NCI-H446 treated with DMSO at 0.1 percent for 48 hours (cell line): ENCODE results near the gene HIGD2A.

Experiments
- DNase-seq: peaks from one replicate; lab custom pipeline; 2025; lab: John Stamatoyannopoulos, UW

Gene HIGD2A, protein sequence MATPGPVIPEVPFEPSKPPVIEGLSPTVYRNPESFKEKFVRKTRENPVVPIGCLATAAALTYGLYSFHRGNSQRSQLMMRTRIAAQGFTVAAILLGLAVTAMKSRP

DNA sequence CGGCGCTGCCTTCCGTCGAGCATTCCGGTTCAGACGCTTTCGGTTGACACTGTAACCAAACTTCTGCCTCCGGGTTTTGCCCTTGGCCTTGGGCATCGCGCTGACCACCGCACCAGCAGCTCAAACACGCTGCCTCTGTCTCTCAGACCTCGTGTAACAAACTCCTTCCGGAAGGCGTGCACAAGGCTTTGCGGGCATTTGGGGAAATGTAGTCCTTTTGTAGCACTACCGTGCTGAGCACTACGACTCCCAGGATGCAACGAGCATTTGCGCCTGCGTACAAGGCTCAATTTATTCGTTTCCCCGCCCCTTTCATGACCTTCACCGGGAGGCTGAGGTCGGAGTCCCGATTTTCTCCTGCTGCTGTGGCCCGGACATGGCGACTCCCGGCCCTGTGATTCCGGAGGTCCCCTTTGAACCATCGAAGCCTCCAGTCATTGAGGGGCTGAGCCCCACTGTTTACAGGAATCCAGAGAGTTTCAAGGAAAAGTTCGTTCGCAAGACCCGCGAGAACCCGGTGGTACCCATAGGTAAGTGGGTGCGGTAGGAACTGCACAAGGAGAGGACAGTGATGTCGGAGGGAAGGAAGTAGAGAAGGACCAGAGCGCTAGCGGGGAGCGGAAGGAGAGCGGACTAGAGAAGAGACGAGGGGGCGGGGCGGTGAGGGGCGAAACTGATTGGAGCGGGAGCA, at the start of gene HIGD2A, which contains the start of gene NOP16:
TSS of gene HIGD2A (plus strand) at position 308 of the 691 bp plus-strand sequence. CDS start at position 377, 69 bp downstream.
TSS of gene NOP16 (minus strand) at position 155 of the 691 bp plus-strand sequence. CDS start at position 96, 59 bp downstream.
- DNase-seq, result peak; percentile 95

DNA sequence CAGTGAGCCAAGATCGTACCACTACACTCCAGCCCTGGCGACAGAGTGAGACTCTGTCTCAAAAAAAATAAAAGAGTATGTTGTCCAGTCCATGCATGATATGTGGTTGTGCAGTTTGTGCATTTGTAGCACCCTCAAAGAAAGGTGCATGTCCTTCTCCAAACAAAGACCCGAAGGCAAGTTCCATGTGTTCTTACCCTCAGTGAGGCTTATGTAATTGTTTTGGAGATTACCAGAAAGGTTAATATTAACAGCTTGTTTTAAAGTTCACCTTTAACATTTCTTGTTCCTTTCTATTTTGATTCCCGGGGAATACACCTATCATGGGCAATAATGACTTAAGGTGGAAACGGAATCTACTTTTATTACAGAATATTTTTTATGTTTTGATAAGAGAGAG, 49.2 kb upstream of the HIGD2A start:
- no peak for DNase-seq

DNA sequence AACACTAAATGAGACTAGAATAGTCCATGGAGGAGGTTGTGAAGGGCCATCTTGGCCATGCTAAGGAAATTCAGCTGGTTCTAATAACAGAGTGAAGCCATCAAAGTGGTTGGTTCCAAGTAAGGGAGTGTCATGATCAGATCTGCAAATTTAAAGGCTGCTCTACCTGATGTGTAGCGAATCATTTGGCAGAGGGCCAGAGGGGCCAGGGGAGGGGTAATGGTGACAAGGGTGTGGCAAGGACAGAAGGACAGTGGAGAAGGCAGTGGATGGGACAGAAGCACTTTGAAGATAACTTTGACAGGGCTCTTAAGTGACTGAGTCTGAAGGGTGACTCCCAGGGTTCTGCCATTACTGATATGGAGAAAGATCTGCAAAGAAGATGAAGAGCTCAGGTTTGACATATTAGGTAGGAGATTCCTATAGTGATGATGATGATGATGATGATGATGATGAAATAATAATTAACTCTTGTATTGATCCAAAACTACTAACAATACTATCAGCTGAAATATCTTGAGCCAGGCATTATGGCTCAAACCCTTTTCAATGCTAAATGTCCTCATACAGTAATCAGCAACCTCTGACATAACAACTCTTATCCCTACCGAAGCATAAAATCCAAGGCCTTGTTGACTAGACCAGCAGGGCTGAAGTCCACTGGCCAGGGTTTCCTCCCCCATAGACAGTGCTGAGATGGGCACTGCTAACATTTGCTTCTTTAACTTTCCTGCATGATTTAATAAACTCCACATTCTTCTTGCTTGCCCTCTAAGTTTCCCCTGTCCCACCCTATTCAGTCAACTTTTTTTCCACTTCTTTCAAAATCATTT, 47.0 kb upstream of the HIGD2A start:
- no peak for DNase-seq

DNA sequence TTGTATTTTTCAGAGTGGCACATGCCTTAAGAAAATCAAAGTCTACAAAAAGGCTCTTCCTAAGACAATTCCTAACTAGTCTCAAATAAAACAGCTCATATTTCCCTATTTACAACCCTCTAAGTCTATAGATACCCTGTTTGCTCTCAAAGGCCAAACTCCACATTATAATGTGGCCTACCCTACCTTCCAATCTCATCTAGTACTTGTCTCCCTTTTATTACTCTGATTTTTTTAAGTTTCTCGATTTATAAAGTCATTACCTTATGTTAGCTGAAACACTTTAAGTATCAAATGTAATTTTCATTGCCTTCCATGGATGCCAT, 46.4 kb upstream of the HIGD2A start:
- DNase-seq, result no peak

DNA sequence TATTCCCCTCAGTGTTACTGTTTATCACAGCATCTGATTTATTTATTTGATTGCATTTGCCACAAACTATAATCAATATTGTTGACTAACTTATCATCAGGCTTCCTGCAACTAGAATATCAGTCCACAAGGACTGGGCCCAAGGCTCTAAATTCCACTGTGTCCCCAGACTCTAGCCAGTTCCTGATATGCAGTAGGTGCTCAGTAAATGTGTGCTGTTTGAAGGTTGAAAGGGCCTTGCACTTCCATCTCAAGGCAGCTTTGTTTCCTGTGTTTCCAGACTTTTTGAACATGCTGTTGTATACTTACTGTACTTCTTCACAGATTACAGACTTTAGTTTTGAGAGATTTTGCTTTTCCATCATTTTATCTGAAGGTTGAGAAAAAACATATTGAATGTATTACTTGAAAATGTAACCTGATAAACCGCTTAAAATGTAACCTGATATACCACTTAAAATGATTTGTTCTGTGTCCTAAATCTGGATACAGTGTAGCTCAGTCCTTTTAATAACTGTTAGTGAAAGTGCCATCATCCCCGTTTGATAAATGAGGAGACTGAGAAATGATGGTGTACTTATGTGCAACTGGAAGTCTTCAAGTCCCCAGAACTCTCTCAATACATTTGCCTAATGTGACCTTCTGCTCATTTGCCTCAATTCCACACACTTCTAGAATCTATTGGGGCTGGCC, 45.6 kb upstream of the HIGD2A start:
- DNase-seq, result no peak

DNA sequence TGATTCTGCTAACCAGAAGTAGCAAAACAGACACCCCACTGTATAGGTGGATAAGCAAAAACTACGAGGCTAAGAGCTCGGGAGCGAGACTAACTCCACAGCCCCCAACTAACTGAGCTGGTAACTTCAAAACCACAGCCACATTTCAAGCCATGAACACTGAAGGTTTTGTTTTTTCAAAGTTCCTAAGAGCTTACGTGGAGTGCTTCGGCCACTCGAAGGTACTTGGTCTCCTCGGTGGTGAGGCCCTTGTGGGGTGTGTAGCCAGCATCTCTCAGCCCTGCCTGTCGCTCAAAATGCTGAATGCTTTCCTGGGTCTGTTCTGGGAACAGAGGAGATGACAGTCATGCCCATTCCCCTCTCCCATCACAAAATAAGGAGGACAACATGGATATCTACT, 38.1 kb upstream of the HIGD2A start:
- DNase-seq, result no peak

DNA sequence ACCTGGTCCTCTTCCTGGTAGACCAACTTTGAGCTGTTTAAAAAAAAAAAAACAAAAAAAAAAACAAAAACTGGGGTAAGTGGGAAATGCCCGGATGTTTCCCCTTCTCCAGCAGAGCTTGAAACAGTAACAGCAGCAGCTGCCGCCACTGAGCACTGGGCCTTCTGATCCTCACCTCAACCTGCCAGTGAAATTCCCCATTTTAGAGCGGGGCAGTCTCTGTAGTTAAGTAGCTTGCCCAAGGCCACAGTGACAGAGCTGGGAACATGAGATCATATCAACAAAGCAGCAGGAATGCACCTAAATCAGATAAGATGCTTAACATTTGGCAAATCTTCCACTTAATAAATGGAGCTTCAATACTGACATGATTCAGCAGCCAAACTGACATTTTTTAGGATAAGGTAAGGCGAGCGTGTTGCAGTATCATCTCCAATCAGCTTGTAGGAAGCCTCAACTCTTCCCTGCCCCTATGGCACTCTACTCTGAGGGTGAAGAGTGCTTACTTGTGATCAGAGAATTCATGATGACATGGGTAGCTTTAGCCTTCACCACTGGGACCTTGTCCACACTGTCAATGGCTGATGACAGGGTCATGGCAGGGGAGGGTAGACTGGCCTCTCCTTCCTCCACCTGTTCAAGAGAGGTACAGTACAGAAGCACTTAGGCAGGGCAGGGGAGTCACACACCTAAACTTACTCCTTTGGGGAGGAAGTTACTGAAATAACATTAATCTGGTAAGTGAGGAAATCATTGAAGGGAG, 36.3 kb upstream of the HIGD2A start:
- no peak for DNase-seq

DNA sequence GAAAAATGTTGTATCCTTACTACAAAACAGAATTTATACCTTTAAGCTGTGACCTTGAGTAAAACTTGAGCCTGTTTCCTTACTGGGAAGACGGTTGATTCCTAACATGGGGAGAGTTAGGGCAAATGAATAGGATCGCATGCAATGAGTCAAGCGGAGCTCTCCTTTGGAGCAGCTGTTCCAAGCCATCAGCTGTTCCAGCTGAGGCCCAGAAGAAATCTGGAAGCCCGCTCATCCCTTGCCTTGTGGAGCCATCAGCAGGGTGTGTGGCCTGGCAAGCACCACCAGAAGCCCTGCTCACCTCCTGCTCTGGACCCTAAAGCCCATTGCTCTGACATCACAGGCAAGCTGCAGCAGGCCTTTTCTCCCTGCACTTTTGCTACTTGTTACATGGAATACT, 35.0 kb upstream of the HIGD2A start:
- DNase-seq, result no peak

DNA sequence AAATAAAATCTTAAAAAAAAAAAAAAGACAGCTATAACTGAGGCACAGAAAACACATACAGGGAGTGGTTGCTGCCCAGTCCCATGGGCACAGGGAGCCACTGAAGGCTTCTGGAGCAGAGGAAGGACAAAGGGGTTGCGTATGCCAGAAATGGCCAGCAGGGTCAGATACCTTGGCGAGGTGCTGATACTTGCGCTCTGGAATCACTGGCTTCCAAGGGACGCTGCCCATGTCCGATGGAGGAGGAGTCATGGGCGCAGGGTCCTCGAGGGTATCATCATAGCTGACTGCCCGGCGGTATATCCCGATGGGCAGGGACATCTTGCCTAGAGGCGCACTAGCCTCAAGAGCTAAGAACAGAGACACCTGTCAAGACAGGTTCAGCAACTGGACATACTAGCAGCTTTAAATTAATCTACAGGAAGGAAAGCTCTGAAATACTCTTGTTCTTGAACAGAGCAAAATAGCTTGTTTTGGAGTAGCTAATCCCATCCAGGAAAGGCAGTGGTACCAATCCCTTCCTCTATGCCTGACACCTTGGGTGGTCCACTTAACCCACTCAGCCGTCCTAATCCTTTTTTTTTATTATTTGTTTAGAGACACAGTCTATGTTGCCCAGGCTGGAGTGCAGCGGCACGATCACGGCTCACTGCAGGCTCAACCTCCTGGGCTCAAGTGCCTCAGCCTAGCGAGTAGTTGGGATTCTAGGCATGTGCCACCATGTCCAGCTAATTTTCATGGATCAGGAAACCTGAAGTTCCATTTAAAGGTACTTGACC, 33.0 kb upstream of the HIGD2A start:
- no peak for DNase-seq

DNA sequence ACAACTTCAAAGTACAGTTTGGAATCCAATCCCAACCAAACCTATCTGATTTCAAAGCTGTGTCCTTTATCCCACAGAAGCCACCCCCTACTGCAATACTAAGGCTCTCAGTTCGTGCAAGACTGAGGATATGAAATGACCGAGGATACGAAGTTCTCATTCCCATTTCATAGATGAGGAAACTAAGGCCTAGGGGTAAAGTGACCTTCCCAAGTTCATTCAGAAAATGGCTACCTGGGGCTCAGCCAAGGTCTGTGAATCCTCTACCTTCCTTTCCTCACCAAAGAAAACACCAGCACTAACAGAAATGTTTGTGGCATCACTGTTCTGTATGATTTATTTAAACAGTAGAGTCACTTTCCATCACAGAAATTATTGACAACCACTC, 32.4 kb upstream of the HIGD2A start:
- no peak for DNase-seq

DNA sequence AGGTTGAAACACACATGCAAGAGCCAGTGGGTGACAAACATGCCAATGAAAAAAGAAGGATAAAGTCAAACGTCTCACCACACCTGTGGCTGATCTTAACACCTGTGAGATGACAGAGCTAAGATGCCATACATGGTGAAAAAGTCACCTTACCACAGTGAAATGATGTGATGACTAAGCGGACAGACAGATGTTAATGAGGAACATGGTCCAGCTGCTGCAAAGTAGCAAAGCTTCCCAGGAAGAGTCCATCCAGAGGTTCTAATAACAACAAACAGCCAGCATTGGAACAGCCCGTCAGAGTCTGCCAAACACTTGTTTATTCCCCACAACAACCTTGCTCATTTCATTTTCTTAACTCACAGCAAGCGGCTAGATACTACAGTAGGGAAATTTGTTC, 28.9 kb upstream of the HIGD2A start:
- no peak for DNase-seq

DNA sequence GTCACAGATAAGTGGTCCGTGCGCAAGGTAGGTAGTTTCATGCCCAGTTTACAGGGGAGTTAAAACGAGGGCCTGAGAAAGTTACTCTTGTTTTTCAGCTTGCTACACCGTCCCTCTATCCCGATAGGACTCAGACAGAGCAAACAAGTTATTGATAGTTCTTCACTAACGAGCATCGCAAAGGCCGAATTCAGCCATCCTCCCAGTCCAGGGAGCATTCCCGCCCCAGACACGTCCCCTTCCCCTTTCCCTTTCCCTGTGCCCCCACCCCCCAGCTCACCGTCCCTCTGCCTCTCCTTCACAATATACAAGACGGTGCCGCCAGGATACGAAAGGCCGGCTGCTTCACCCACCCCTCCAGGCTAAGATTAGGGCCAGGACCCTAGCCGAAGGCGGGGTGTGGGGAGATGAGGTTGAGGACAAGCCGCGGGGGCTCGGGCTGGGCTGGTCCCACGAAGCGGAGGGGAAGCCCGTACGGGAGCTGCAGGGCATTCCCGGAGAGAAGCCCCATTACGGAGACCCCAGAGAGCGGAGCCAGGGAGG, 27.6 kb upstream of the HIGD2A start:
- DNase-seq, result no peak

DNA sequence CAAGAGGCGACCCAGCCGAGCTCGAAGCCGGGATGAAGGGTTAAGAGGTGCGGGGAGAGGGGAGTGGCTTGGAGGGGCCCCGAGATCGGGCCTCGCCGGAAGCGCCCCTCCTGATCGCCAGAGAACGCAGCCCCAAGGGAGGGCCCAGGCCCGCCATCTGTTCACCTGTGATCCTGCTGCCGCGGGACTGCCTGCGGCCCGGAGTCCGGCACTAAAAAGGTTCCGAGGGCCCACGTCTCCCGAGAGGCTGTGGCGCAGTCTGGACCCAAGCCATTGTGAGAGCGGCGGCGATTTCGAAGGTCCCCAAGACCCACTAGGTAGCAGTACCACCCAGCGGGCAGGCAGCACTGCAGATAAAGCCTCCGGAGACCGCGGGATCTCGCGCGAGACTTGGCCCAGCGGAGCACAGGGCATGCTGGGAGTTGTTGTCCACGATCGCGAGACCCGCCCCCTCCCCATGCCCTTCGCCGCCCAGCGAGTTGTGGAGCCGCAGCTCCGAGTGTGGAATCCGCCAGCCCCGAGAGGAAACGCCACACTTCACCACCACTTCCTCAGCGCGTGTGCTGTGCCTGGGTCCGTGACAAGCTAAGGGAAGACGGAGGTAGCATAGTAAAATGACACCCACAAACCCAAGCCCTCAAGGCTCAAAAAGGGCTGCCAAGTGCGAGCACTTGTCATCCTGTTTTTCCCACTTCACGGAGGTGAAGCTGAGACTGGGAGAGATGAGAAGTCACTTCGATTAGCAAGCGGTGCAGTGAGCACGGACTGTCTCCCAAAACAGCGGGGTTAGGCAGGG, 26.9 kb upstream of the HIGD2A start, which contains the start of gene KIAA1191:
TSS of gene KIAA1191 (minus strand) at position 328 of the 796 bp plus-strand sequence. CDS start 2,256 bp downstream, outside the sequence.
- DNase-seq, result peak; percentile 74

DNA sequence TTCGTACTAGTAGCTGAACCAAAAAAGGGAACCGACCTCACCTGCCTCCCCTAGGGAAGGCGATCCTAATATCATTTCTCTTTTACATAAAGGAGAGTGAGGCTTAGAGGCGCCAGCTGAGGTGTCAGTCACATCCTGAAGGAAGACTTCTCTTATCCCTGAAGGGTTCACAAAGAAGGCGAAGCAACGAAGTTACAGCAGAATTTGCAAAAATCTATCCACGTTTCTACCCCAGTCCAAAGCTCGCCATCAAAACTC, 26.4 kb upstream of the HIGD2A start:
- no peak for DNase-seq

DNA sequence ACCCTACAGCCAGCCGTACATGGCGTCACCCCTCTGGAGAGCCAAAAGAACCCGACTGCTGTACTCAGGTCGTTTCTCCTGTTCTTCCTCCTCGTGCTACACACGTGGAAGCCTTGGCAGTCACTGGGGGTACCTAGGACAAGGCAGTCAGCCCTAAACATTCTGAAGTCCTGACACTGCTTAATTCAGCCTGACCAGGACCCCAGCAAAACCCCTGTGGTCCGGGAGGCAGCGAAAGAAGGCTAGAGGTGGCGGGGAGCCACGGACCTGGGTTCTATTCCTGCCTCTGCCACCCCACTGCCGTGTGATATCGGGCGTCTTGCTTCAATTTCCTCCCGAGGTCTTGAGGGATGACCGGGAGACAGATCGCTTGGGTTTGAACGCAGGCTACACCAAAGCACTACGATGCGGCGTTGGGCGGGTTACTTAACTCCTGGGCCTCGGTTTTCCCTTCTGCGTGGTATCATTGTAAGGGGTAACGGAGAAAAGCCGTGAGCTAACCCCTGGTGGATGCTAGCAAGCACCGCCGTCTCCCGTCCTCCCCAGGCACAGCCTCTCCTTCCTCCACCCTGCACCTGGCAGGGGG, 23.7 kb upstream of the HIGD2A start:
- DNase-seq, result no peak

DNA sequence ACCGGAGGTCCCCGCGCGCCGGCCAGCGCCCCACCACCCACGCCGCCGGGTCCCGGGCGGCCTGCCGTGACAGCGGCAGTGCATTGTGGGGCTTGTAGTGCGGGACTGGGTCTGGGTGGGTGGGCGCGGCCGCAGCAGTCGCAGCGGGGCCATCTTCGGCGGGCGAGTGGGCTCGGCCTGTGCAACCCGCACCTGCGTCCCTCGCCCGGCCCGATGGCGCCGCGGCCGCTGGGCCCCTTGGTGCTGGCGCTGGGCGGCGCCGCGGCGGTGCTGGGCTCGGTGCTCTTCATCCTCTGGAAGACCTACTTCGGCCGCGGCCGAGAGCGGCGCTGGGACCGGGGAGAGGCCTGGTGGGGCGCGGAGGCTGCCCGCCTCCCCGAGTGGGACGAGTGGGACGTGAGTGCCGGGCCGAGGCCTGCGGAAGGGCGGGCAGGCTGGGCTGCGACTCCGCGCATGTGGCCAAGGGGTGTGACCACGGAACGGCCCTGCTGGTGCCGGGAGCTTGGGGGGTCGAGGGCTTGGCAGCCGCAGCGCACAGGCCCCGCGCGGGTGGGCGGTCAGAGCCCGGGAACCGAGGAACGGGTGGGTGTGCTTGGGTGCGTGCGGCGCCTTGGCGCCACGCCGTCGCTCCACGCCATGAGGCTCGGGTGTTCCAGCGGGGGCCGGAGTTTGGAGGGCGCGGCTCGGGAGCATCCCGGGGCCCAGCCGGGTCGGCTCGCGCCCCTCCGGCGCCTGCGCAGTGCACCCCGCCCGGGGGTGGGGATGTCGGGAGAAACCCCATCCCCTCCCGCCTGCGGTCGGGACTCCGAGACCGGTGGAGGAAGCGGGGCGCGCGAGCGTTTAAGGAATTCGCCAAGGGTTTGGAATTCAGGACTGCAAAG, 23.0 kb upstream of the HIGD2A start, which contains the start of gene ARL10:
TSS of gene ARL10 (plus strand) at position 137 of the 881 bp plus-strand sequence. CDS start at position 214, 77 bp downstream.
- no peak for DNase-seq

DNA sequence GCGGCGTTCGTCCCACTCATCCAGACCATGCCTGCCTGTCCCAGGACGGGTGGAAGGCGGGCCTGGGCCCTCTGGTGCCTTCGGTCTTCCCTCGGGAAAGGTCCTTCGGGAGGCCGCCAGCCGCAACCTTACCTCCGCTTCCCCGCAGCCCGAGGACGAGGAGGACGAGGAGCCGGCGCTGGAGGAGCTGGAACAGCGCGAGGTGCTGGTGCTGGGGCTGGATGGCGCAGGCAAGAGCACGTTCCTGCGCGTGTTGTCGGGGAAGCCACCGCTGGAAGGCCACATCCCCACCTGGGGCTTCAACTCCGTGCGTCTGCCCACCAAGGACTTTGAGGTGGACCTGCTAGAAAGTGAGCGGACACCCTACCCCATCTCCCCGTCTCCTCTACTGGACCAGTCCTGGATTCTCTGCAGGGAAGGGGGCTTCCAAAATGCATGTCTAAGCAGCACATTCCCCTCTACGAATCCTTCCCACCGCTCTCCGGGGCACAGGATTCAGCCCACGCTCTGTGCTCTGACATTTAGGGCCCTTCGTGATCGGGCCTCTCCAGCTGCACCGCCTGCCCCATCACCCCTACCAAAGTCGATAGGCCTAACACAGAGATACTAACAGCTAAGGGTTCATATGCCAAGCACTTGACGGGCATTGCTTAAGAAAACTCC, 22.2 kb upstream of the HIGD2A start:
- DNase-seq, result no peak

DNA sequence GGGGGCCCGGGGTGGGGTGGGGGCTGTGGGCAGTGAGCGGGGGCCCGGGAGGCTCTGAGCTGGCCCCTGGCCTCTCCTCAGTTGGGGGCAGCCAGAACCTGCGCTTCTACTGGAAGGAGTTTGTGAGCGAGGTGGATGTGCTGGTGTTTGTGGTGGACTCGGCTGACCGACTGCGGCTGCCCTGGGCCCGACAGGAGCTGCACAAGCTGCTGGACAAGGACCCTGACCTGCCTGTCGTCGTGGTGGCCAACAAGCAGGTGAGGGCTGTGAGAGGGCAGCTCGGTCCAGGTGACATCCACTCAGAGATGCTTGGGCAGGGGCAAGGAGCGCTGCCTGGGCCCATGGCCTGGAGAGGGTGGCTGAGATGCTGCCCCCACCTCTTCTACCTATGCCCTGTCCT, 19.8 kb upstream of the HIGD2A start:
- no peak for DNase-seq
